GM18526 (cell line): ENCODE measurements around the gene LRMDA.

ENCODE experiments used
- POLR2A ChIP-seq: IDR thresholded peaks from 3 replicates; pipeline ENCODE4 v1.6.1; 2011; ENCODE audit not compliant: insufficient read length; ENCODE audit errors: extremely low read depth

Gene LRMDA

GRCh38 chr10:75646218-75646915 lies 214.9 kb downstream of the LRMDA start:
- TF ChIP-seq POLR2A: no peak

- no peak for TF ChIP-seq POLR2A
These were observed 215.5 kb downstream of the LRMDA start for GRCh38 chr10:75646916-75647315.

GRCh38 chr10:75647675-75648074 lies 216.3 kb downstream of the LRMDA start:
- no peak for TF ChIP-seq POLR2A

- TF ChIP-seq POLR2A: no peak
These were observed 216.9 kb downstream of the LRMDA start for GRCh38 chr10:75648351-75648750.

- TF ChIP-seq POLR2A: no peak
These were observed 217.4 kb downstream of the LRMDA start for GRCh38 chr10:75648854-75649253.

GRCh38 chr10:75649466-75649865 lies 218.0 kb downstream of the LRMDA start:
- no peak for TF ChIP-seq POLR2A

- no peak for TF ChIP-seq POLR2A
These were observed 219.2 kb downstream of the LRMDA start for GRCh38 chr10:75650648-75651047.

GRCh38 chr10:75651417-75651816 lies 220.0 kb downstream of the LRMDA start:
- no peak for TF ChIP-seq POLR2A

- TF ChIP-seq POLR2A: no peak
These were observed 220.8 kb downstream of the LRMDA start for GRCh38 chr10:75652146-75652740.

- no peak for TF ChIP-seq POLR2A
These were observed 222.3 kb downstream of the LRMDA start for GRCh38 chr10:75653761-75654160.

- no peak for TF ChIP-seq POLR2A
These were observed 222.8 kb downstream of the LRMDA start for GRCh38 chr10:75654171-75654771.

GRCh38 chr10:75654772-75655171 lies 223.3 kb downstream of the LRMDA start:
- no peak for TF ChIP-seq POLR2A

GRCh38 chr10:75655791-75656451 lies 224.5 kb downstream of the LRMDA start:
- no peak for TF ChIP-seq POLR2A

- TF ChIP-seq POLR2A: no peak
These were observed 225.9 kb downstream of the LRMDA start for GRCh38 chr10:75657351-75657750.

GRCh38 chr10:75658036-75658435 lies 226.6 kb downstream of the LRMDA start:
- TF ChIP-seq POLR2A: no peak

GRCh38 chr10:75658496-75658895 lies 227.1 kb downstream of the LRMDA start:
- TF ChIP-seq POLR2A: no peak
